Measurements from ENCODE around the gene IGFBP5. TPM values are rescaled to one million over a fixed set of nuclear protein-coding genes. Genes with fewer than 3 reads are reported as not detected.

IGFBP5 gene
- total RNA-seq, 4 donors from 2014 or later = 27.7 to 460 (median 134) TPM

- H3K4me3 ChIP-seq (ENCODE audit: low read depth, poor library complexity, severe bottlenecking) = no peak overlapping the region
- TF ChIP-seq CTCF (IDR thresholded peaks at IDR 0.05) (no peak), POLR2A (IDR thresholded peaks at IDR 0.05) (no peak)
- no peak for DNase-seq (ENCODE audit: low spot score in 2 of 2)
- intact Hi-C loops (cut with DNase I; ENCODE audit: low total_unique reads) = no loop called here
- 83 to 86% methylated on average over 10 of the region's 10 CpGs for WGBS, 2 donors
Measured at GRCh38 chr2:216680951-216681629, 14.3 kb downstream of the IGFBP5 start.

GRCh38 chr2:216679658-216680024, 15.7 kb downstream of the IGFBP5 start:
- intact Hi-C loops (cut with DNase I; ENCODE audit: low total_unique reads) = no loop called here
- 81 to 83% methylated on average over 14 of the region's 14 CpGs for WGBS, 2 donors
- no peak overlapping the region for H3K4me3 ChIP-seq (ENCODE audit: low read depth, poor library complexity, severe bottlenecking)
- no peak for DNase-seq (ENCODE audit: low spot score in 2 of 2)
- TF ChIP-seq POLR2A (IDR thresholded peaks at IDR 0.05) (no peak), CTCF (IDR thresholded peaks at IDR 0.05) (no peak)

GRCh38 chr2:216678813-216679657, 16.3 kb downstream of the IGFBP5 start:
- no peak for DNase-seq (ENCODE audit: low spot score in 2 of 2)
- no peak overlapping the region for H3K4me3 ChIP-seq (ENCODE audit: low read depth, poor library complexity, severe bottlenecking)
- WGBS, 2 donors = 84 to 89% methylated on average over 21 of the region's 21 CpGs
- TF ChIP-seq POLR2A (IDR thresholded peaks at IDR 0.05) (no peak), CTCF (IDR thresholded peaks at IDR 0.05) (no peak)
- intact Hi-C loops (cut with DNase I; ENCODE audit: low total_unique reads) = no loop called here

GRCh38 chr2:216678098-216678465, 17.3 kb downstream of the IGFBP5 start:
- TF ChIP-seq POLR2A (IDR thresholded peaks at IDR 0.05) (no peak), CTCF (IDR thresholded peaks at IDR 0.05) (no peak)
- intact Hi-C loops (cut with DNase I; ENCODE audit: low total_unique reads) = no loop called here
- WGBS, 2 donors = 89 to 90% methylated on average over 10 to 12 of the region's 12 CpGs
- no peak for DNase-seq (ENCODE audit: low spot score in 2 of 2)
- no peak overlapping the region for H3K4me3 ChIP-seq (ENCODE audit: low read depth, poor library complexity, severe bottlenecking)

GRCh38 chr2:216677439-216678097, 17.8 kb downstream of the IGFBP5 start:
- DNase-seq (ENCODE audit: low spot score in 2 of 2) = no peak
- H3K4me3 ChIP-seq (ENCODE audit: low read depth, poor library complexity, severe bottlenecking) = no peak overlapping the region
- TF ChIP-seq POLR2A (IDR thresholded peaks at IDR 0.05) = no peak
- no peak for TF ChIP-seq CTCF (IDR thresholded peaks at IDR 0.05)
- intact Hi-C loops (cut with DNase I; ENCODE audit: low total_unique reads) = no loop called here
- 84 to 87% methylated on average over 9 of the region's 9 CpGs for WGBS, 2 donors

Data from lower leg skin (tissue), 4 donors.